ENCODE data around the gene CCDC88B.

CCDC88B gene

GRCh38 chr11:64384981-64385944, 45.3 kb downstream of the CCDC88B start:
- DNase-seq (ENCODE audit: low spot score), result no peak

GRCh38 chr11:64385945-64386704, 46.1 kb downstream of the CCDC88B start:
- no peak for DNase-seq (ENCODE audit: low spot score)

GRCh38 chr11:64387916-64388315, 47.9 kb downstream of the CCDC88B start:
- no peak for DNase-seq (ENCODE audit: low spot score)

GRCh38 chr11:64388894-64389293, 48.9 kb downstream of the CCDC88B start:
- no peak for DNase-seq (ENCODE audit: low spot score)

- DNase-seq (ENCODE audit: low spot score), result no peak
Observed at GRCh38 chr11:64389851-64390250, 49.8 kb downstream of the CCDC88B start.

- no peak for DNase-seq (ENCODE audit: low spot score)
Observed at GRCh38 chr11:64390558-64390957, 50.6 kb downstream of the CCDC88B start.

- no peak for DNase-seq (ENCODE audit: low spot score)
Observed at GRCh38 chr11:64391839-64392238, 51.8 kb downstream of the CCDC88B start.

- no peak for DNase-seq (ENCODE audit: low spot score)
Observed at GRCh38 chr11:64395545-64396078, 55.6 kb downstream of the CCDC88B start.

GRCh38 chr11:64396079-64396591, 56.1 kb downstream of the CCDC88B start:
- no peak for DNase-seq (ENCODE audit: low spot score)

GRCh38 chr11:64400102-64400501, 60.1 kb downstream of the CCDC88B start:
- no peak for DNase-seq (ENCODE audit: low spot score)

- no peak for DNase-seq (ENCODE audit: low spot score)
Observed at GRCh38 chr11:64400667-64401066, 60.7 kb downstream of the CCDC88B start.

GRCh38 chr11:64401775-64402174, 61.8 kb downstream of the CCDC88B start:
- DNase-seq (ENCODE audit: low spot score), result no peak

- DNase-seq (ENCODE audit: low spot score), result no peak
Observed at GRCh38 chr11:64403106-64403505, 63.1 kb downstream of the CCDC88B start.

- DNase-seq (ENCODE audit: low spot score), result no peak
Observed at GRCh38 chr11:64406221-64406946, 66.4 kb downstream of the CCDC88B start.

Measured in putamen (tissue), 1 donor.